MM.1S (cell line): ENCODE results near the gene PET117.

Source experiments
- DNase-seq: peaks from one replicate; pipeline ENCODE4 v3.0.0-alpha.2; 2015
- H2AFZ ChIP-seq: fragments of 300-600 bp; sonication (generic); 2 replicates; pipeline ENCODE4 v1.6.0; 2016; ENCODE audit warnings: antibody characterized with exemption, low read length
- H3F3A ChIP-seq: fragments of 300-600 bp; sonication (generic); 2 replicates; pipeline ENCODE4 v1.6.1; 2016; ENCODE audit warnings: mild to moderate bottlenecking, antibody characterized with exemption, low read length, moderate library complexity, mixed read lengths; ENCODE audit not compliant: insufficient read depth
- H3K27ac ChIP-seq: fragments of 300-600 bp; sonication (generic); 2 replicates; pipeline ENCODE4 v1.5.1; 2016; ENCODE audit warnings: mild to moderate bottlenecking, low read length
- H3K27me3 ChIP-seq: fragments of 300-600 bp; sonication (generic); replicated peaks from 2 replicates; pipeline ENCODE4 v1.6.0; 2016; ENCODE audit warnings: low read length; ENCODE audit not compliant: insufficient read depth
- H3K36me3 ChIP-seq: fragments of 300-600 bp; sonication (generic); replicated peaks from 2 replicates; pipeline ENCODE4 v1.6.1; 2016; ENCODE audit warnings: mild to moderate bottlenecking, low read length, mixed read lengths; ENCODE audit not compliant: insufficient read depth
- H3K4me1 ChIP-seq: fragments of 300-600 bp; sonication (generic); 2 replicates; pipeline ENCODE4 v1.6.1; 2016; ENCODE audit warnings: low read length, mixed read lengths
- H3K4me2 ChIP-seq: fragments of 300-600 bp; sonication (generic); 2 replicates; pipeline ENCODE4 v1.6.0; 2016; ENCODE audit warnings: low read depth, low read length
- H3K4me3 ChIP-seq: fragments of 300-600 bp; sonication (generic); 2 replicates; pipeline ENCODE4 v1.5.1; 2016; ENCODE audit warnings: low read length, mixed read lengths
- H3K79me2 ChIP-seq: fragments of 300-600 bp; sonication (generic); 2 replicates; pipeline ENCODE4 v1.6.1; 2016; ENCODE audit warnings: mixed run types, low read length, mixed read lengths
- H3K9ac ChIP-seq: fragments of 300-600 bp; sonication (generic); 2 replicates; pipeline ENCODE4 v1.6.1; 2016; ENCODE audit warnings: low read length, mixed read lengths
- H3K9me2 ChIP-seq: fragments of 300-600 bp; sonication (generic); replicated peaks from 2 replicates; pipeline ENCODE4 v1.6.1; 2016; ENCODE audit warnings: mild to moderate bottlenecking, low read length, mixed read lengths; ENCODE audit not compliant: insufficient read depth
- H3K9me3 ChIP-seq: fragments of 300-600 bp; sonication (generic); replicated peaks from 2 replicates; pipeline ENCODE4 v1.6.1; 2016; ENCODE audit warnings: mild to moderate bottlenecking, low read length, mixed read lengths; ENCODE audit not compliant: insufficient read depth
- H4K20me1 ChIP-seq: fragments of 300-600 bp; sonication (generic); 2 replicates; pipeline ENCODE4 v1.6.1; 2016; ENCODE audit warnings: mild to moderate bottlenecking, low read length, moderate library complexity, mixed read lengths; ENCODE audit not compliant: insufficient read depth
- CTCF ChIP-seq: fragments of 300-600 bp; sonication (generic); IDR thresholded peaks from 2 replicates; pipeline ENCODE4 v1.5.1; 2016; ENCODE audit warnings: antibody characterized with exemption, low read length, mixed read lengths
- EZH2 ChIP-seq: fragments of 300-600 bp; sonication (generic); optimal IDR thresholded peaks from 2 replicates; pipeline ENCODE3; 2017; ENCODE audit warnings: low read depth, mild to moderate bottlenecking, antibody characterized with exemption, low read length, mixed read lengths
- EZH2phosphoT487 ChIP-seq: fragments of 300-600 bp; sonication (generic); IDR thresholded peaks from 2 replicates; pipeline ENCODE4 v1.6.1; 2018; ENCODE audit warnings: antibody characterized with exemption, low read length

The PET117 gene

GRCh38 chr20:18090477-18090876, 47.2 kb upstream of the PET117 start:
- H3K9ac ChIP-seq: no peak overlapping the region
- no peak overlapping the region for H3K4me2 ChIP-seq
- no peaks in the 10 kb centered on the region for H4K20me1 ChIP-seq
- DNase-seq: no peak
- H3F3A ChIP-seq: no peaks in the 10 kb centered on the region
- no peak overlapping the region for H3K4me3 ChIP-seq
- no peak overlapping the region for H2AFZ ChIP-seq
- no peaks in the 10 kb centered on the region for H3K36me3 ChIP-seq
- H3K9me2 ChIP-seq: no peaks in the 10 kb centered on the region
- H3K9me3 ChIP-seq: no peaks in the 10 kb centered on the region
- H3K27ac ChIP-seq: no peak overlapping the region
- no peaks in the 10 kb centered on the region for H3K79me2 ChIP-seq
- no peaks in the 10 kb centered on the region for H3K27me3 ChIP-seq
- TF ChIP-seq CTCF (no peak), EZH2phosphoT487 (no peak), EZH2 (no peak)
- no peaks in the 10 kb centered on the region for H3K4me1 ChIP-seq

- Histone ChIP-seq H3K79me2 (no peaks in the 10 kb centered on the region), H3K9ac (no peak overlapping the region), H3K27me3 (no peaks in the 10 kb centered on the region), H4K20me1 (no peaks in the 10 kb centered on the region), H3K4me3 (no peak overlapping the region), H3K4me2 (no peak overlapping the region), H3K36me3 (no peaks in the 10 kb centered on the region), H3K9me3 (no peaks in the 10 kb centered on the region), H3K27ac (no peak overlapping the region), H3K4me1 (no peaks in the 10 kb centered on the region), H2AFZ (no peak overlapping the region), H3K9me2 (no peaks in the 10 kb centered on the region), H3F3A (no peaks in the 10 kb centered on the region)
- no peak for TF ChIP-seq CTCF
- TF ChIP-seq EZH2phosphoT487: no peak
- TF ChIP-seq EZH2: no peak
- no peak for DNase-seq
Observed at GRCh38 chr20:18091623-18092022, 46.0 kb upstream of the PET117 start.

- no peaks in the 10 kb centered on the region for H3K79me2 ChIP-seq
- no peaks in the 10 kb centered on the region for H3K36me3 ChIP-seq
- H2AFZ ChIP-seq: 0 out of 2 replicates have a peak overlapping the region, but pooled peaks have one; percentile 7
- no peak overlapping the region for H3K4me3 ChIP-seq
- no peaks in the 10 kb centered on the region for H3K27me3 ChIP-seq
- no peak overlapping the region for H3K9ac ChIP-seq
- TF ChIP-seq CTCF: no peak
- TF ChIP-seq EZH2: no peak
- no peak for TF ChIP-seq EZH2phosphoT487
- H3K27ac ChIP-seq: no peak overlapping the region
- no peaks in the 10 kb centered on the region for H4K20me1 ChIP-seq
- DNase-seq: no peak
- no peaks in the 10 kb centered on the region for H3F3A ChIP-seq
- no peak overlapping the region for H3K4me2 ChIP-seq
- H3K9me3 ChIP-seq: no peaks in the 10 kb centered on the region
- no peaks in the 10 kb centered on the region for H3K4me1 ChIP-seq
- no peaks in the 10 kb centered on the region for H3K9me2 ChIP-seq
Observed at GRCh38 chr20:18092890-18093289, 44.8 kb upstream of the PET117 start.
